Activated CD4-positive, alpha-beta T cell treated with anti-CD3 and anti-CD28 coated beads for 24 hours (primary cell): ENCODE data around the gene POMT2.
"Not testable (repeated sequence)": the region's sequence is repeated elsewhere in the genome, so short reads cannot be mapped to it uniquely, and the experiment has no call there.

ENCODE experiments used
- DNase-seq, 2 donors: peaks; one replicate each; pipeline ENCODE4 v3.0.0-alpha.2; 2020; ENCODE audit warnings: low read depth in 2 of 2

The POMT2 gene

GRCh38 chr14:77320238-77320935 lies at the start of gene POMT2:
TSS of gene POMT2 (minus strand) at chr14:77320883. CDS start at chr14:77320681, 202 bp downstream.
- DNase-seq: peak; percentile 83

GRCh38 chr14:77369285-77369684 lies 48.6 kb upstream of the POMT2 start:
- no peak for DNase-seq

- DNase-seq: no peak
These were observed 43.5 kb upstream of the POMT2 start for GRCh38 chr14:77364146-77364545.

GRCh38 chr14:77359626-77360025 lies 38.9 kb upstream of the POMT2 start:
- no peak for DNase-seq

GRCh38 chr14:77356899-77357298 lies 36.2 kb upstream of the POMT2 start:
- DNase-seq: no peak

GRCh38 chr14:77355811-77356210 lies 35.1 kb upstream of the POMT2 start:
- DNase-seq: no peak

GRCh38 chr14:77353469-77354141 lies 32.9 kb upstream of the POMT2 start:
- DNase-seq: no peak

GRCh38 chr14:77347751-77348150 lies 27.1 kb upstream of the POMT2 start:
- no peak for DNase-seq

GRCh38 chr14:77346495-77346894 lies 25.8 kb upstream of the POMT2 start:
- no peak for DNase-seq

- no peak for DNase-seq
These were observed 23.8 kb upstream of the POMT2 start for GRCh38 chr14:77344377-77344996.

GRCh38 chr14:77343662-77344061 lies 23.0 kb upstream of the POMT2 start:
- no peak for DNase-seq

GRCh38 chr14:77342726-77343397 lies 22.2 kb upstream of the POMT2 start:
- no peak for DNase-seq

- DNase-seq: no peak
These were observed 19.7 kb upstream of the POMT2 start for GRCh38 chr14:77340389-77340788.

- no peak for DNase-seq
These were observed 18.7 kb upstream of the POMT2 start for GRCh38 chr14:77339407-77339806.

GRCh38 chr14:77338302-77338701 lies 17.6 kb upstream of the POMT2 start:
- no peak for DNase-seq

GRCh38 chr14:77337880-77338279 lies 17.2 kb upstream of the POMT2 start:
- DNase-seq: no peak

- not testable (repeated sequence) for DNase-seq
These were observed 16.6 kb upstream of the POMT2 start for GRCh38 chr14:77337255-77337654.

- DNase-seq: no peak
These were observed 14.9 kb upstream of the POMT2 start for GRCh38 chr14:77335576-77335975.

GRCh38 chr14:77329872-77330271 lies 9.2 kb upstream of the POMT2 start:
- DNase-seq: no peak

- DNase-seq: no peak
These were observed 6.4 kb upstream of the POMT2 start for GRCh38 chr14:77327111-77327510.

- no peak for DNase-seq
These were observed 5.0 kb upstream of the POMT2 start for GRCh38 chr14:77325746-77326094.
